ENCODE results near the gene COL25A1. TPM values are rescaled to one million over a fixed set of nuclear protein-coding genes. Genes with fewer than 3 reads are reported as not detected.

COL25A1 gene
- total and polyA plus RNA-seq, 2 donors, result 0.75 to 1.5 TPM

DNA sequence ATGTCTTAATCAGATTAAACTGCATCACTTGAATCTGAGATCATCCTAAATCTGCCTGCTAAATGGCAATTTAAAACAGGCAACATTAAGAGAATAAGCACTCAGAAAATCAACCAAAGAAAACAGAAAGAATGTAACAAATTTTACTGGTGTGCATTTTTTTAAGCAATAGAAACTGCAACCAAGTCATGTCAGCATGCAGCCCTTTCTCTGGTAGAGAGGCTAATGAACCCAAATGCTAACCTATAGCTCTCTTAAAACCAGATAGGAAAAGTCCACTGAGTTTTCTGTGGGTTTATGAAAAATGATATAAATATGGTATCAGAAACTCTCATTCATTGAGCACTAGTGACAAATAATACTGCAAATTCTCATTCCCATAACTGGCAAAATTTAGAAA, 35.6 kb downstream of the COL25A1 start:
- Histone ChIP-seq H3K36me3 (ENCODE audit: control insufficient read depth in 2 of 2, insufficient read depth in 2 of 2, low read length in 1 of 2) (no peaks in the 10 kb centered on the region), H3K4me1 (ENCODE audit: control insufficient read depth in 2 of 2, insufficient read depth in 2 of 2, low read length in 2 of 2) (no peaks in the 10 kb centered on the region), H3K4me3 (ENCODE audit: low read length in 2 of 2) (no peak overlapping the region), H3K9me3 (ENCODE audit: control insufficient read depth in 2 of 2, insufficient read depth in 1 of 2, low read length in 1 of 2) (no peaks in the 10 kb centered on the region), H3K27me3 (ENCODE audit: control insufficient read depth in 2 of 2, insufficient read depth in 1 of 2, low read length in 1 of 2) (no peaks in the 10 kb centered on the region), H3K27ac (ENCODE audit: low read depth in 1 of 2, low read length in 1 of 2) (no peak overlapping the region)
- DNase-seq (ENCODE audit: low read depth in 6 of 9, low spot score in 9 of 9), result no peak

GRCh38 chr4:109266236-109266635, 36.2 kb downstream of the COL25A1 start:
- 91% methylated on average over 3 of the region's 3 CpGs for WGBS
- H3K27me3 ChIP-seq (ENCODE audit: control insufficient read depth in 2 of 2, insufficient read depth in 1 of 2, low read length in 1 of 2), result no peaks in the 10 kb centered on the region

DNA sequence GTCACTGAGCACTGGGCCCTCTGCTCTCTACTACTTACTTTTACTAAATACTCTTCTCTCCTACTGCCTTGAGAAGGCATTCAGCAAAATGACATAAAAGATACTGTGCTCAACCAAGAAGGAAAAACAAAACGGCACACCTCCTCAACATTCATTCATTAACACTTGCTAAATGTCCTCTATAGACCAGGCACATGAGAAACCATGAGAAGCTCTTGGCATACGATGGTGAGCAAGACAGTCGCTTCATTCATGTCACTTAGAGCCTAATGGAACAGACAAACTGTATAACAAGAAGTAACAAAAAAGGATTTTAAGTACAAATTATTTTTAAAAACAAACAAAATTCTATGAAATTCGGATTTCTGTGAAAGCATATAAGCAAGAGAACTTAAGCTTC, 38.7 kb downstream of the COL25A1 start:
- H3K27me3 ChIP-seq (ENCODE audit: control insufficient read depth in 2 of 2, insufficient read depth in 1 of 2, low read length in 1 of 2), result no peaks in the 10 kb centered on the region
- no peak overlapping the region for H3K4me3 ChIP-seq (ENCODE audit: low read length in 2 of 2)
- 96% methylated on average over 4 of the region's 4 CpGs for WGBS
- H3K4me1 ChIP-seq (ENCODE audit: control insufficient read depth in 2 of 2, insufficient read depth in 2 of 2, low read length in 2 of 2), result no peaks in the 10 kb centered on the region
- H3K9me3 ChIP-seq (ENCODE audit: control insufficient read depth in 2 of 2, insufficient read depth in 1 of 2, low read length in 1 of 2), result no peaks in the 10 kb centered on the region
- no peak for DNase-seq (ENCODE audit: low read depth in 6 of 9, low spot score in 9 of 9)
- H3K36me3 ChIP-seq (ENCODE audit: control insufficient read depth in 2 of 2, insufficient read depth in 2 of 2, low read length in 1 of 2), result no peaks in the 10 kb centered on the region
- H3K27ac ChIP-seq (ENCODE audit: low read depth in 1 of 2, low read length in 1 of 2), result no peak overlapping the region

More at GRCh38 chr4:109266236-109266635, 36.2 kb downstream of the COL25A1 start:
- Histone ChIP-seq H3K4me3 (ENCODE audit: low read length in 2 of 2) (no peak overlapping the region), H3K36me3 (ENCODE audit: control insufficient read depth in 2 of 2, insufficient read depth in 2 of 2, low read length in 1 of 2) (no peaks in the 10 kb centered on the region), H3K4me1 (ENCODE audit: control insufficient read depth in 2 of 2, insufficient read depth in 2 of 2, low read length in 2 of 2) (no peaks in the 10 kb centered on the region), H3K27ac (ENCODE audit: low read depth in 1 of 2, low read length in 1 of 2) (no peak overlapping the region), H3K9me3 (ENCODE audit: control insufficient read depth in 2 of 2, insufficient read depth in 1 of 2, low read length in 1 of 2) (no peaks in the 10 kb centered on the region)
- no peak for DNase-seq (ENCODE audit: low read depth in 6 of 9, low spot score in 9 of 9)

- Histone ChIP-seq H3K27me3 (ENCODE audit: control insufficient read depth in 2 of 2, insufficient read depth in 1 of 2, low read length in 1 of 2) (no peaks in the 10 kb centered on the region), H3K9me3 (ENCODE audit: control insufficient read depth in 2 of 2, insufficient read depth in 1 of 2, low read length in 1 of 2) (no peaks in the 10 kb centered on the region), H3K4me1 (ENCODE audit: control insufficient read depth in 2 of 2, insufficient read depth in 2 of 2, low read length in 2 of 2) (no peaks in the 10 kb centered on the region), H3K27ac (ENCODE audit: low read depth in 1 of 2, low read length in 1 of 2) (no peak overlapping the region), H3K36me3 (ENCODE audit: control insufficient read depth in 2 of 2, insufficient read depth in 2 of 2, low read length in 1 of 2) (no peaks in the 10 kb centered on the region), H3K4me3 (ENCODE audit: low read length in 2 of 2) (no peak overlapping the region)
- DNase-seq (ENCODE audit: low read depth in 6 of 9, low spot score in 9 of 9), result no peak
Measured at GRCh38 chr4:109256818-109257217, 45.6 kb downstream of the COL25A1 start.

DNA sequence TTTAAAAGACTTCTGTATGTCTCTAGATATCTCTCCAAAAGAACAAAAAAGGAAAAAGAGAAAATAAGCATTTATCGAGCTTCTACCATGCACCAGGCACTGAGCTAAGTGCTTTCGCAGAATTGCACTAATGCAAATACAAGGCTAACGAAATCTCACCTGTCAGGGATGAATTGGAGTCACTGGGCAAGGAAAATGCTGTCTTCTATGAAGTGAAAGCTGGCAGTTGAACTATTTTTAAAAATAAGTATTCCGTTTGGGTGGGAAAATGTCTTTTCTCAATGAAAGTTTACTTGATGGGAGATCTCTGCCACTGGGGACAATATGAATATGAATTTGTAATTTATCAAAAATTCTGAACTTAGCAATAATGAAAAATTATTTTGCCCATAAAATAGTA, 47.6 kb downstream of the COL25A1 start:
- 93% methylated on average over 4 of the region's 4 CpGs for WGBS
- H3K27me3 ChIP-seq (ENCODE audit: control insufficient read depth in 2 of 2, insufficient read depth in 1 of 2, low read length in 1 of 2), result no peaks in the 10 kb centered on the region
- no peak for DNase-seq (ENCODE audit: low read depth in 6 of 9, low spot score in 9 of 9)
- H3K9me3 ChIP-seq (ENCODE audit: control insufficient read depth in 2 of 2, insufficient read depth in 1 of 2, low read length in 1 of 2), result no peaks in the 10 kb centered on the region
- H3K4me3 ChIP-seq (ENCODE audit: low read length in 2 of 2), result no peak overlapping the region
- H3K36me3 ChIP-seq (ENCODE audit: control insufficient read depth in 2 of 2, insufficient read depth in 2 of 2, low read length in 1 of 2), result no peaks in the 10 kb centered on the region
- no peak overlapping the region for H3K27ac ChIP-seq (ENCODE audit: low read depth in 1 of 2, low read length in 1 of 2)
- H3K4me1 ChIP-seq (ENCODE audit: control insufficient read depth in 2 of 2, insufficient read depth in 2 of 2, low read length in 2 of 2), result no peaks in the 10 kb centered on the region

GRCh38 chr4:109251396-109251795, 51.1 kb downstream of the COL25A1 start:
- 96% methylated on average over 3 of the region's 3 CpGs for WGBS
- no peak for DNase-seq (ENCODE audit: low read depth in 6 of 9, low spot score in 9 of 9)

DNA sequence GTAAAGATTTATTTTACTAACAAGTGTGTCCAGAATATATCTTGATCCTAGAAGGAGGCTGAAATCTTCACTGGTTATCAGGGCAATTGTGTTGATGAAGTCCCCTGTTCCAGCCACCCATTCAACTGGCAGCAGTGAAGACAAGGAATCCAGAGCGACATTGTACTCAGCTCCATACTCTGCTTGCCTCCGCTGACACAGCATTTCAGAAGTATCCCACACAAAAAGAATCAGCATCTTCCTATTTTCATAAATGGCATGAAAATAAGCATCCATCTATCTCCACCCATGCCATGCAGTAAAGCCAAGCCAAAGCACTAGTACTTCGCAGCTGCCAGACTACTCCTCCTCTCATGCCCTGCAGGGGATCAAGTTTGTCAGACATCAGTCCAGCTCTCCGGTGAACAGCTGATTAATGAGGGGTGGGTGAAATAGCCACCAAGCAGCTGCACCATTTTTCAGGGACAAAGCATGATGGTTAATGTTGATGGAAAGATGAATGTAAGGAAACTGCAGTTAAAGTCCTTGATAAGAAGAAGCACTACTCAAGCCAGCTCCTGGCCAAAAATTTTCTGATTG, 54.0 kb downstream of the COL25A1 start:
- WGBS, result 99% methylated on average over 4 of the region's 4 CpGs
- Histone ChIP-seq H3K27ac (ENCODE audit: low read depth in 1 of 2, low read length in 1 of 2) (no peak overlapping the region), H3K4me3 (ENCODE audit: low read length in 2 of 2) (no peak overlapping the region), H3K4me1 (ENCODE audit: control insufficient read depth in 2 of 2, insufficient read depth in 2 of 2, low read length in 2 of 2) (no peaks in the 10 kb centered on the region), H3K36me3 (ENCODE audit: control insufficient read depth in 2 of 2, insufficient read depth in 2 of 2, low read length in 1 of 2) (no peaks in the 10 kb centered on the region), H3K9me3 (ENCODE audit: control insufficient read depth in 2 of 2, insufficient read depth in 1 of 2, low read length in 1 of 2) (no peaks in the 10 kb centered on the region), H3K27me3 (ENCODE audit: control insufficient read depth in 2 of 2, insufficient read depth in 1 of 2, low read length in 1 of 2) (no peaks in the 10 kb centered on the region)
- no peak for DNase-seq (ENCODE audit: low read depth in 6 of 9, low spot score in 9 of 9)

More at GRCh38 chr4:109251396-109251795, 51.1 kb downstream of the COL25A1 start:
- Histone ChIP-seq H3K27me3 (ENCODE audit: control insufficient read depth in 2 of 2, insufficient read depth in 1 of 2, low read length in 1 of 2) (no peaks in the 10 kb centered on the region), H3K36me3 (ENCODE audit: control insufficient read depth in 2 of 2, insufficient read depth in 2 of 2, low read length in 1 of 2) (no peaks in the 10 kb centered on the region), H3K4me1 (ENCODE audit: control insufficient read depth in 2 of 2, insufficient read depth in 2 of 2, low read length in 2 of 2) (no peaks in the 10 kb centered on the region), H3K4me3 (ENCODE audit: low read length in 2 of 2) (no peak overlapping the region), H3K9me3 (ENCODE audit: control insufficient read depth in 2 of 2, insufficient read depth in 1 of 2, low read length in 1 of 2) (no peaks in the 10 kb centered on the region), H3K27ac (ENCODE audit: low read depth in 1 of 2, low read length in 1 of 2) (no peak overlapping the region)

DNA sequence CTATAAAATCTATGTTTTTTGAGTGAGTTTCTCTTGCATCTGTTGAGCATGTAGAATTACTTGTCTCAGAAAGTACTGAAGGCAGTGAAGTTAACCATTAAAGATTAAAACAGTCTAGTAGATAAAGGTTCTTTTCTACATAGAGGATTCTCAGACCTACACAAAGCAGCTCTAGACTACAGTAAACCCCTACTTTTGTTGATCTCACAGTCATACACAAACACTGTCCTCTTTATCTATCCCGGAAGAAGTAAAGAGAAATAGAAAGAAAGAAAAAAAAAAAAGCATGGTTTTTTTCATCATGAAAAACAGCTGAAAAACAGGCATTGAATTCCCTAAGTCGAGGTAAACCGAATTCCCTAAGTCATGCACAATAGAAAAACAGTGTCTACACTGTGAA, 58.6 kb downstream of the COL25A1 start:
- no peaks in the 10 kb centered on the region for H3K36me3 ChIP-seq (ENCODE audit: control insufficient read depth in 2 of 2, insufficient read depth in 2 of 2, low read length in 1 of 2)
- 97% methylated on average over 3 of the region's 3 CpGs for WGBS
- H3K4me3 ChIP-seq (ENCODE audit: low read length in 2 of 2), result no peak overlapping the region
- H3K27me3 ChIP-seq (ENCODE audit: control insufficient read depth in 2 of 2, insufficient read depth in 1 of 2, low read length in 1 of 2), result no peaks in the 10 kb centered on the region
- no peak for DNase-seq (ENCODE audit: low read depth in 6 of 9, low spot score in 9 of 9)
- no peaks in the 10 kb centered on the region for H3K9me3 ChIP-seq (ENCODE audit: control insufficient read depth in 2 of 2, insufficient read depth in 1 of 2, low read length in 1 of 2)
- no peaks in the 10 kb centered on the region for H3K4me1 ChIP-seq (ENCODE audit: control insufficient read depth in 2 of 2, insufficient read depth in 2 of 2, low read length in 2 of 2)
- H3K27ac ChIP-seq (ENCODE audit: low read depth in 1 of 2, low read length in 1 of 2), result no peak overlapping the region

DNA sequence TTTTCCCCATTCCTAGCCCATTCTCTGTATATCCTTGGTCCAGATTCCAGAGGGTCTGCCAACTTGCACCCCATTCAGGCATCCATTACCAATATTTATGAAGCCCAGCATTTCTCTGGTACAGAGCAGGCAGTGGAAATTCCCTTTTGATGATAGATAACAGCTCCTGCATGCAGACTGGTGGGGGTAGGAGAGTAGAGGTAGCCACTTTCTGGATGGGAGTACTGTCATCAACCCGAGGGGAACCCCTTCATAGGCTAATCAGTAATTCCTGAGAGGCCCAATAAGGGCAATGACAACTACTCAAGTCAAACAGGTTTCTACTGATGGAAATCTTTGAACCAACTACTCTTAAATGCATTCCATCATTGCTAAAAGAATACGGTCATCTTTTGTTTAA, 63.7 kb downstream of the COL25A1 start:
- Histone ChIP-seq H3K4me3 (ENCODE audit: low read length in 2 of 2) (no peak overlapping the region), H3K27ac (ENCODE audit: low read depth in 1 of 2, low read length in 1 of 2) (no peak overlapping the region), H3K9me3 (ENCODE audit: control insufficient read depth in 2 of 2, insufficient read depth in 1 of 2, low read length in 1 of 2) (no peaks in the 10 kb centered on the region), H3K4me1 (ENCODE audit: control insufficient read depth in 2 of 2, insufficient read depth in 2 of 2, low read length in 2 of 2) (no peaks in the 10 kb centered on the region), H3K36me3 (ENCODE audit: control insufficient read depth in 2 of 2, insufficient read depth in 2 of 2, low read length in 1 of 2) (no peaks in the 10 kb centered on the region), H3K27me3 (ENCODE audit: control insufficient read depth in 2 of 2, insufficient read depth in 1 of 2, low read length in 1 of 2) (no peaks in the 10 kb centered on the region)
- 96% methylated on average over 2 of the region's 2 CpGs for WGBS
- no peak for DNase-seq (ENCODE audit: low read depth in 6 of 9, low spot score in 9 of 9)

- H3K27ac ChIP-seq (ENCODE audit: low read depth in 1 of 2, low read length in 1 of 2), result no peak overlapping the region
- no peak for DNase-seq (ENCODE audit: low read depth in 6 of 9, low spot score in 9 of 9)
- no peak overlapping the region for H3K4me3 ChIP-seq (ENCODE audit: low read length in 2 of 2)
- no peaks in the 10 kb centered on the region for H3K27me3 ChIP-seq (ENCODE audit: control insufficient read depth in 2 of 2, insufficient read depth in 1 of 2, low read length in 1 of 2)
- 97% methylated on average over 1 of the region's 1 CpG for WGBS
- H3K9me3 ChIP-seq (ENCODE audit: control insufficient read depth in 2 of 2, insufficient read depth in 1 of 2, low read length in 1 of 2), result no peaks in the 10 kb centered on the region
- H3K4me1 ChIP-seq (ENCODE audit: control insufficient read depth in 2 of 2, insufficient read depth in 2 of 2, low read length in 2 of 2), result no peaks in the 10 kb centered on the region
- H3K36me3 ChIP-seq (ENCODE audit: control insufficient read depth in 2 of 2, insufficient read depth in 2 of 2, low read length in 1 of 2), result no peaks in the 10 kb centered on the region
Measured at GRCh38 chr4:109235683-109236082, 66.8 kb downstream of the COL25A1 start.
